Endothelial cell of umbilical vein (primary cell): Measurements from ENCODE around the gene C1orf116. TPM values are rescaled to one million over a fixed set of nuclear protein-coding genes. Genes with fewer than 3 reads are reported as not detected.

ENCODE experiments used
- BruUV-seq: library from RNA; stranded (reverse); fragments of 400-500 nt; replicated peaks from 2 replicates; lab custom pipeline; 2021; lab: Mats Ljungman, UMichigan
- CTCF ChIA-PET: fragments of 300-600, 350-600 bp; sonication (Branson Sonifier 250); formaldehyde crosslinking; loops from one replicate; lab custom pipeline; 2021; ENCODE audit warnings: antibody characterized with exemption, inconsistent platforms; lab: Charles Lee
- POLR2A ChIA-PET: fragments of 300-600, 350-600 bp; sonication (Branson Sonifier 250); formaldehyde crosslinking; loops from one replicate; lab custom pipeline; 2021; ENCODE audit warnings: antibody characterized with exemption, inconsistent platforms; lab: Charles Lee
- DNase-seq: peaks from one replicate; pipeline ENCODE4 v3.0.0-alpha.2; 2011; ENCODE audit warnings: low read depth, low spot score
- FAIRE-seq: peaks from 2 replicates; lab custom pipeline; 2011; peaks lifted over from hg19 to GRCh38; lab: Jason Lieb, UNC
- H2AFZ ChIP-seq: 2 replicates; pipeline ENCODE4 v1.6.0; 2012; ENCODE audit warnings: low read depth, low read length, control low read depth, inconsistent platforms
- H3K27ac ChIP-seq: 2 replicates; pipeline ENCODE4 v1.5.1; 2011; ENCODE audit warnings: low read depth, mild to moderate bottlenecking, control low read depth, low read length, moderate library complexity; ENCODE audit not compliant: insufficient read depth
- H3K27me3 ChIP-seq, 2 experiments: 2 replicates each; pipeline versions ENCODE4 v1.6.0 to v1.6.1; 2011; ENCODE audit warnings: low read length in 2 of 2, mixed read lengths in 1 of 2; ENCODE audit not compliant: control insufficient read depth in 2 of 2, insufficient read depth in 2 of 2
- H3K36me3 ChIP-seq, 2 experiments: 2 replicates in 1 of 2; 3 replicates in 1 of 2; pipeline ENCODE4 v1.5.1; 2011; ENCODE audit warnings: low read length in 2 of 2, mild to moderate bottlenecking in 1 of 2, moderate library complexity in 1 of 2; ENCODE audit not compliant: control insufficient read depth in 2 of 2, insufficient read depth in 2 of 2; ENCODE audit errors: extremely low read depth in 1 of 2
- H3K4me1 ChIP-seq: 3 replicates; pipeline ENCODE4 v1.5.1; 2011; ENCODE audit warnings: mild to moderate bottlenecking, low read length; ENCODE audit not compliant: control insufficient read depth, insufficient read depth; ENCODE audit errors: extremely low read depth
- H3K4me2 ChIP-seq: 2 replicates; pipeline ENCODE4 v1.6.1; 2011; ENCODE audit warnings: low read length, control low read depth, mixed read lengths; ENCODE audit not compliant: insufficient read depth
- H3K4me3 ChIP-seq, 3 experiments: fragments of 200-600 bp in 1 of 3; sonication (generic), shearing (Covaris generic) in 1 of 3; replicated peaks in 1 of 3; 2 replicates each; pipeline ENCODE4 v1.5.1; 2011 to 2016; ENCODE audit warnings: control low read depth in 3 of 3, low read length in 3 of 3, mild to moderate bottlenecking in 2 of 3, inconsistent platforms in 1 of 3, low read depth in 1 of 3, moderate library complexity in 1 of 3; ENCODE audit not compliant: insufficient read depth in 1 of 3
- H3K79me2 ChIP-seq: 2 replicates; pipeline ENCODE4 v1.6.0; 2012; ENCODE audit warnings: low read length, inconsistent platforms; ENCODE audit not compliant: control insufficient read depth, insufficient read depth
- H3K9ac ChIP-seq: replicated peaks from 2 replicates; pipeline ENCODE3; 2011; ENCODE audit warnings: low read length, control low read depth; ENCODE audit not compliant: insufficient read depth; ENCODE audit errors: extremely low read depth
- H3K9me1 ChIP-seq: replicated peaks from 3 replicates; pipeline ENCODE4 v1.6.0; 2011; ENCODE audit warnings: mild to moderate bottlenecking, low read length; ENCODE audit not compliant: control insufficient read depth, insufficient read depth; ENCODE audit errors: extremely low read depth
- H3K9me3 ChIP-seq: replicated peaks from 2 replicates; pipeline ENCODE4 v1.5.1; 2012; ENCODE audit warnings: low read length, inconsistent platforms; ENCODE audit not compliant: control insufficient read depth, insufficient read depth
- H4K20me1 ChIP-seq: replicated peaks from 2 replicates; pipeline ENCODE3; 2011; ENCODE audit warnings: mild to moderate bottlenecking, low read length; ENCODE audit not compliant: control insufficient read depth, insufficient read depth; ENCODE audit errors: extremely low read depth
- EZH2 ChIP-seq: IDR thresholded peaks from 2 replicates; pipeline ENCODE4 v1.6.1; 2012; ENCODE audit warnings: borderline replicate concordance, low read depth, mild to moderate bottlenecking, moderate library complexity, low read length, inconsistent platforms; ENCODE audit not compliant: severe bottlenecking
- FOS ChIP-seq: IDR thresholded peaks from 2 replicates; pipeline ENCODE4 v1.6.1; 2011; ENCODE audit warnings: mild to moderate bottlenecking, low read length, moderate library complexity, borderline replicate concordance; ENCODE audit not compliant: insufficient read depth
- GATA2 ChIP-seq: IDR thresholded peaks from 2 replicates; pipeline ENCODE4 v1.7.0; 2011; ENCODE audit warnings: low read depth, mild to moderate bottlenecking, moderate library complexity, mixed read lengths, low read length; ENCODE audit not compliant: insufficient read length, insufficient read depth
- JUN ChIP-seq: IDR thresholded peaks from 2 replicates; pipeline ENCODE4 v1.6.1; 2011; ENCODE audit warnings: borderline replicate concordance, low read depth; ENCODE audit not compliant: insufficient read length, insufficient read depth
- MYC ChIP-seq: IDR thresholded peaks from one replicate; pipeline ENCODE4 v1.6.1; 2011; ENCODE audit warnings: mild to moderate bottlenecking, low read depth, low read length
- POLR2A ChIP-seq: IDR thresholded peaks from 2 replicates; pipeline ENCODE4 v1.6.1; 2012; ENCODE audit warnings: low read depth, mild to moderate bottlenecking, control low read depth, low read length
- POLR2AphosphoS5 ChIP-seq: IDR thresholded peaks from 2 replicates; pipeline ENCODE4 v1.6.1; 2012; ENCODE audit warnings: low read depth, mild to moderate bottlenecking, control low read depth, low read length, moderate library complexity; ENCODE audit not compliant: insufficient read depth
- dilution Hi-C: fragments of 300-500 bp; cut with MboI; formaldehyde crosslinking; loops from one replicate; pipeline ENCODE4 v1.15.0; 2019; ENCODE audit warnings: low sequenced_read_pairs; ENCODE audit not compliant: extremely low pct_ligation_motif_present
- intact Hi-C: fragments of 100-400 bp; cut with micrococcal nuclease; formaldehyde crosslinking; loops from one replicate; pipeline ENCODE4 v1.10.0; 2022
- polyA plus RNA-seq, 4 experiments: library from polyadenylated mRNA; depleted of rRNA in 3 of 4; stranded (reverse) in 3 of 4; unstranded in 1 of 4; fragments of >200 nt; gene quantifications; 2 replicates each; pipeline versions ENCODE4 v1.2.1 to v1.2.3, GENCODE V29; 2011 to 2012; ENCODE audit warnings: missing spikeins in 1 of 4
- total RNA-seq: library from RNA; stranded (reverse); gene quantifications from 2 replicates; pipeline ENCODE4 v1.2.3, GENCODE V29; 2021
- TF ChIP-seq, protein P1 (sequence below): IDR thresholded peaks from 2 replicates; pipeline ENCODE4 v1.6.1; 2011; ENCODE audit not compliant: insufficient read depth, insufficient read length
- TF ChIP-seq, protein P2 (sequence below), 2 donors: IDR thresholded peaks; 1 replicate in 1 of 2; 2 replicates in 1 of 2; pipeline ENCODE4 v1.5.1; 2011; ENCODE audit warnings: low read length in 2 of 2, mild to moderate bottlenecking in 2 of 2, moderate library complexity in 2 of 2, control low read depth in 1 of 2, inconsistent platforms in 1 of 2, low read depth in 1 of 2; ENCODE audit not compliant: insufficient read depth in 1 of 2; ENCODE audit errors: extremely low read depth in 1 of 2

The C1orf116 gene
- total and polyA plus RNA-seq, 2 donors (not counting 3 experiments of a cell fraction or from before 2014, with no cell fraction given) = 0.07 TPM; not detected in 1

DNA sequence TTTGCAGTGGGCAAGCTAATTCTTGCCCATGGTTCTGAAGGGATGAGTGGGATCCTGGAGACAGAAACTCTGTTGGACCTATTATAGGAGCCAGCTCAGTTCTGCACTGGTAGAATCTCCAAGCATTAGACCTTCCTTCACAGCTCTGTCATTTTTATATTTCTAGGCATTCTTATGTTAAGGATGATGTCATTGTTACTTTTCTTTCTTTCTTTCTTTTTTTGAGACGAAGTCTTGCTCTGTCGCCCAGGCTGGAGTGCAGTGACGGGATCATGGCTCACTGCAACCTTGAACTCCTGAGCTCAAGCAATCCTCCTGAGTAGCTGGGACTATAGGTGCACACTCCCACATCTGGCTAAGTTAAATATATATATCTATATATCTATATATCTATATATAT, 28.0 kb upstream of the C1orf116 start:
- H3K36me3 ChIP-seq = no peaks in the 10 kb centered on the region
- DNase-seq (no peak), FAIRE-seq (no peak)
- H3K9me3 ChIP-seq = no peaks in the 10 kb centered on the region
- H3K9ac ChIP-seq = no peak overlapping the region
- dilution Hi-C loops = no loop called here
- H3K4me2 ChIP-seq = no peak overlapping the region
- peaks cover 0 to 2% of the 10 kb centered on the region in 2 experiments for H3K27me3 ChIP-seq
- no peak overlapping the region for H2AFZ ChIP-seq
- H4K20me1 ChIP-seq = no peaks in the 10 kb centered on the region
- TF ChIP-seq, protein P1, sequence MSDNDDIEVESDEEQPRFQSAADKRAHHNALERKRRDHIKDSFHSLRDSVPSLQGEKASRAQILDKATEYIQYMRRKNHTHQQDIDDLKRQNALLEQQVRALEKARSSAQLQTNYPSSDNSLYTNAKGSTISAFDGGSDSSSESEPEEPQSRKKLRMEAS = no peak
- no peak for TF ChIP-seq POLR2AphosphoS5
- TF ChIP-seq MYC = no peak
- no peak for TF ChIP-seq FOS
- TF ChIP-seq EZH2 = no peak
- TF ChIP-seq, protein P2, sequence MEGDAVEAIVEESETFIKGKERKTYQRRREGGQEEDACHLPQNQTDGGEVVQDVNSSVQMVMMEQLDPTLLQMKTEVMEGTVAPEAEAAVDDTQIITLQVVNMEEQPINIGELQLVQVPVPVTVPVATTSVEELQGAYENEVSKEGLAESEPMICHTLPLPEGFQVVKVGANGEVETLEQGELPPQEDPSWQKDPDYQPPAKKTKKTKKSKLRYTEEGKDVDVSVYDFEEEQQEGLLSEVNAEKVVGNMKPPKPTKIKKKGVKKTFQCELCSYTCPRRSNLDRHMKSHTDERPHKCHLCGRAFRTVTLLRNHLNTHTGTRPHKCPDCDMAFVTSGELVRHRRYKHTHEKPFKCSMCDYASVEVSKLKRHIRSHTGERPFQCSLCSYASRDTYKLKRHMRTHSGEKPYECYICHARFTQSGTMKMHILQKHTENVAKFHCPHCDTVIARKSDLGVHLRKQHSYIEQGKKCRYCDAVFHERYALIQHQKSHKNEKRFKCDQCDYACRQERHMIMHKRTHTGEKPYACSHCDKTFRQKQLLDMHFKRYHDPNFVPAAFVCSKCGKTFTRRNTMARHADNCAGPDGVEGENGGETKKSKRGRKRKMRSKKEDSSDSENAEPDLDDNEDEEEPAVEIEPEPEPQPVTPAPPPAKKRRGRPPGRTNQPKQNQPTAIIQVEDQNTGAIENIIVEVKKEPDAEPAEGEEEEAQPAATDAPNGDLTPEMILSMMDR (IDR thresholded peaks at IDR 0.05; ENCODE audit: extremely low read depth in 1 of 2, insufficient read depth in 1 of 2, low read depth in 1 of 2, low read length in 2 of 2) = no peak
- no peak for TF ChIP-seq POLR2A
- no peak for TF ChIP-seq GATA2
- TF ChIP-seq JUN = no peak
- POLR2A ChIA-PET = no interaction called here
- no TSS peak for BruUV-seq
- H3K4me1 ChIP-seq = no peaks in the 10 kb centered on the region
- H3K79me2 ChIP-seq = no peaks in the 10 kb centered on the region
- CTCF ChIA-PET = interaction anchor here (1.2 to 2.3 kb wide), 2 partner anchors 20 to 344 kb away, joined by 4 to 7 read pairs; no protein-coding TSS in a partner anchor
- no peak overlapping the region for H3K4me3 ChIP-seq
- no peak overlapping the region for H3K27ac ChIP-seq
- intact Hi-C loops = no loop called here
- no peaks in the 10 kb centered on the region for H3K9me1 ChIP-seq
